HG03342 (cell line): ENCODE results near the gene CYP46A1.

ENCODE experiments used
- ATAC-seq: cut with Tn5 transposase; IDR thresholded peaks from one replicate; pipeline ENCODE4 v1.9.1; 2021; ENCODE audit warnings: mild to moderate bottlenecking, moderate library complexity; ENCODE audit not compliant: unreplicated experiment

CYP46A1 gene

DNA sequence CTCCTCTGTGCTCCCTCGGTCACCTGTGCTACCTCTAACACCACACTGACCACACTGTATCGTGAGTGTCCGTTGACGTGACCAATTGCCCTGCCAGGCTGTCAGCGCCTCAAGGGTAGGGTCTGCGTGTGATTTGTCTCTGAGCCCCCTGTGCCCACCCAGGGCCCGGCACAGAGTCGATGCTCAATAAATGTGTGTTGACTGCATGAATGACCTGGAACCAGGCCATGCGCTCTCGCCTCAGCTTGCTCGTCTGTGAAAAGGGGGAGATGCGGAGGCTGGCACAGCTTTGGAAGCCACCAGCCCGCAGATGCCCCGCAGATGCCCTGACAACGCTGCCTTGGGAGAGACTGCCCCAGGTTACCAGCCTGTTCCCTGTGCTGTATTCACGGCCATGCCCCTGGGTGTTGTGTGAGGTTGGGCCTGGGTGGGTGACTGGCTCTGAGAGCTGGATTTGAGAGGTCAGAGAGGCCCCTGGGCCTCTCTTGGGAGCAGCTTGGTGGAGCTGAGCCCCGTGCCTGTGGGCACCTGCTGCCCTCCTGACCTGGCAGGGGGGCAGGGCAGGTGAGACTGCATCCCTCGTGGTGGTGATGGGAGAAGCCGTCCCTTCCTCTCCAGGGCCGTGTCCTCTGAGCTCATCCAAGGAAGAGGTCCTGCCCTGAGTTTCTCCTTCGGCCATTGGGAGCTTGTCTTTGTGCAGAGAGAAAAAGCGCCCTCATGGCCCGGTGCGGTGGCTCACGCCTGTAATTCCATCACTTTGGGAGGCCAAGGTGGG is 43.2 kb downstream of the CYP46A1 start:
- no peak for ATAC-seq

GRCh38 chr14:99728231-99728920 is 44.3 kb downstream of the CYP46A1 start:
- no peak for ATAC-seq

GRCh38 chr14:99728981-99729451 is 44.9 kb downstream of the CYP46A1 start:
- ATAC-seq = no peak

GRCh38 chr14:99729991-99730875 is 46.1 kb downstream of the CYP46A1 start:
- peak; percentile 84 for ATAC-seq

GRCh38 chr14:99730876-99731546 is 46.9 kb downstream of the CYP46A1 start:
- ATAC-seq = no peak

DNA sequence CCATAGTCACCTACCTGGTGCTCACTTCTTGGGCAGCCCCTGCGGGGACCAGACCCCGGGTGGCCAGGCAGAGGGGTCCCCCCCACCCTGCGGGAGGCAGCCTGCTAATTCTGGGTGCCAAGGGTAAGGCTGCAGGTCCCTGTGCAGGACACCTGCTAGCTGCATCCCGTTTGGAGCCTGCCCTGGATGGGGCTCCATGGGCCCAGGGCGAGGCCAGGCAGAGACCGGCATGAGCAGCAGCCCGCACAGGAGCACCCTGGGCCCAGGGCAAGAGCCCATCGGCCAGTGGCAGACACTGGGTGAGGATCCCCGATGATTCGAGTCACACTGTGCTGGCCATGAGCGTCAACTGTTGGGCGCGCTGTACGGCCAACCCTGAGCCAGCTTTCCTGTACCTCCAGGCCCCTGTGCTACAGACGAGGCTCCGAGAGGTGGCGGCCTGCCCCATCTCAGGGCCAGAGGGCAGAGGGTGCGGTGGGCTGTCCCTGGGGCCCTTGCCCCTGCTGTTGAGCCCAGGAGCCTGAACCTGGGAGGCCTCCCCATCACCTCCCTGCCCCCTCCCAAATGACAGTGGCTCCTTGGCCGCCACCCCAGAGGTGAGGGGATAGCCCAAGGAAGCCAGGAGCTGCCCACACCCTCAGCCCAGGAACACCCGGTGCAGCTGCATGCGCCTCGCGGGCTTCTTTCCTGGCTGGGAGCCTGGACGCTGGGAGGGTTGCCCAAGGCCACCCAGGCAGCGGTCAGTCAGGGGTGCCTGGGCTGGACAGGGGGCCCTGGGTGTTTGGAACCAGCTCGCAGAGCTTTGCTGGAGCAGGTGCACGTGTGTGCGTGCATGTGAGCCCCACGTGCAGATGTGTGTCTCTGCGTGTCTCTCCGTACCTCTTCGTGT is 47.7 kb downstream of the CYP46A1 start:
- no peak for ATAC-seq

DNA sequence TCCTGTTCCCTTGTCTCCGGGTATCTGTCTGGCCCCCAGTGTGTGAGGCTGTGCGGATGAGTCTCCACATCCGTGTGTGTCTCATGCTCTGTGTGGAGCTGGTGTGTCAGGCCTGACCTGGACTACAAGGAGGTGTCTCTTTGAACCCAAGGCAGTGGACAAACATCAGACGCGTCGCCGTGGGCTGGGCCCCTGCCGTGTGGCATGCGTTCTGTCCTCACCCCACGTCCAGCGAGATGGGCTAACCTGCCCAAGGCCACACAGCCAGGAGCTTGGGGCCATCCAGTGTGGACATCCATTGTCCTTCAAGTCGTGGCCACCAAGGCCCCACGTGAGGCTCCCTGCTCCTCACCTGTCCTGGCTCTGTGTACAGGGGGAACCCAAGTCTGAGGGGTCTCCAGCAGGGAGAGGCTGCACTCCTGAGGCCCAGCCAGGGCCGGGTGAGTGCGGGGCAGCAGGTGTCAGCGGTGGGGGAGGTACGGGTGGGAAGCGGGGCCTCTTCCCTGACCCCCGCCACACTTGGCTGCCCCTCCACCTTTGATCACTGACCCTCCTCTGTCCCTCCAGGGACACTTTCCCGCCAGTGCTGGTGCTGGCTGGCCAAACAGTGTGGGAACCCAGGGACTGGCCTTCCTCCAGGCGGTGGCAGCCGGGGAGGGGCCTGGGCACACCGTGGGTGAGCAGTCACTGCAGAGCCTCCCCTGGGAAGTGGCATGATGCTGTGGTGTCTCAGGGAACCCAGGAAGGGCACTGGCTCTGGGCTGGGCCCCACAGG is 48.5 kb downstream of the CYP46A1 start:
- no peak for ATAC-seq

- ATAC-seq = no peak
Measured at GRCh38 chr14:99733211-99733539, 49.1 kb downstream of the CYP46A1 start.

DNA sequence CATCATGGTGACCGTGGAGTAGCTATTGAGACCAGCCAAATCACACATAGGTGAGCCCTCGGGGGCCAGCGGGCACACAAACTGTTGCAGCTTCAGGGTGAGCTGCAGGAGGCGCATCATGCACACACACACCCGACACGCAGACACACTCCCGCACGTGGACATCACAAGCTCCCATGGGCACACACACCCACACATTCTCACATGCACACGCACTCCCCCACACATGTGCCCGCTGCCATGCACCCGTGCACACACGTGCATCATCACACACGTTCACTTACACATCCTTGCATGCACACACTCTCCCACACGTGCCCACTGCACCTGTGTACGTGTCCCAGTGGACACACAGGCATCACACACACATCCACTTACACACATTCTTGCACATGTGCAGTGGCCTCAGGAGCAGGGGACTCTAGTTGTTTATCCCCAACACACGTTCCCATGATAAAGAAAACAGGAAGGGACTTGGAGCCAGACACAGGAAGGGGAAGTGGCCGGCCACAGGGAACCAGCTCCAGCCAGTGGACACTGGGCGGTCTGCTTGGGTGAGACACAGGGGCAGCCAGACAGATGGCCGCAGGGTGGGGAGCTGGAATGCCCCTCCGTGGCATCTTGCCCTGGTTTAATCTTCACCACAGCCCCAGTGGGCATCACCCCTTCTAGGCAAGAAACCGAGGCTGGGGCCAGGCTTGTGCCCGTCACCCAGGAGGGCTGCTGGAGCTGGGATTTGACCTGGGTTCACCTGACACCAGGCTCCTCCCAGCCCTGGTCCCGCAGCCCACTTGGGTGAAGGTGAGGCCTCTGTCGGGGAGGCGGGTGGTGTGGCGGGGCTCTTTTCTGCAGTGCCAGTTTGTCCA is 49.7 kb downstream of the CYP46A1 start:
- no peak for ATAC-seq

- ATAC-seq = no peak
Measured at GRCh38 chr14:99734406-99735051, 50.4 kb downstream of the CYP46A1 start.

DNA sequence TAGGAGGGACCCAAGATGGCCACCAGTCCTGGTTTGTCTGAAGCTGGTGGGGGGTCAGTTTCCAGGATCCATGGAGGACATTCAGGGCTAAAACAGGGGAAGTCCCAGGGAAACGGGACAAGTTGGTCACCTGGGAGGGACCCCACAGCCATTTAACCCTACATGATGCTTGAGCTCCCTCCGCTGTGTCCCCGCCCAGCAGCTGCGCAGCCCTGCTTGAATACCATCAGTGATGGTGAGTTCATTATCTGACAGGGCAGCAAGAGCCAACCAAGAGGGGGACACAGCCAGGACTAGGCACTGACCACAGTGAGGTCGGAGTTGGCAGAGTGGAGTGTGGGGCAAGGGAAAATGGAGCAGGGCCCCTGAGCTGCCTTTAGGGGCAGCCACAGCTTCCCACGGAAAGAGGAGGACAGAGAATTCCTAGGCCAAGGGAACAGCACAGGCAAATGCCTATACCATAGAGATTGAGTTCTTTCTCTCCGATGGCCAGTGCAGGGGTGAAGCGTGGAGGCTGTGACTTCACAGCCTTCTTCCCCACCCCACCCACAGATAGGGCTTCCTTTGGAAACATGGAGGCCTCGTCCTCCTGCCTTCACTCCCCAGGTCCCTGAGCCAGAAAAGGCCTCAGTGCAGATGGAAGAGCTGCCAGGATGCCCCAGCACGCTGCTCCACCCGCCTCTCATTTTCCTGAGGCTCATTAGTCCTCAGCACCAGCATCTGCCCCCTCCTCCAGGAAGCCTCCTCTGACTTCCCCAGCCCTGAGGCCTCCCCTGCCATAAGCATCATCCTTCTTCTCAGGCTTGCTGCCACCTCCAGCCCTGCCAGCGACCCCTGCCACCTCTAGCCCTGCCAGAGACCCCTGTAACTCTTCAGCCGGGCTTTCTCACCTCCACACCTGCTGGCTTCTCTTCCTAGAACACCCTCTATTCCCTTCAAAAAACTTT is 51.4 kb downstream of the CYP46A1 start:
- ATAC-seq = no peak

GRCh38 chr14:99736603-99737371 is 52.7 kb downstream of the CYP46A1 start:
- ATAC-seq = no peak

DNA sequence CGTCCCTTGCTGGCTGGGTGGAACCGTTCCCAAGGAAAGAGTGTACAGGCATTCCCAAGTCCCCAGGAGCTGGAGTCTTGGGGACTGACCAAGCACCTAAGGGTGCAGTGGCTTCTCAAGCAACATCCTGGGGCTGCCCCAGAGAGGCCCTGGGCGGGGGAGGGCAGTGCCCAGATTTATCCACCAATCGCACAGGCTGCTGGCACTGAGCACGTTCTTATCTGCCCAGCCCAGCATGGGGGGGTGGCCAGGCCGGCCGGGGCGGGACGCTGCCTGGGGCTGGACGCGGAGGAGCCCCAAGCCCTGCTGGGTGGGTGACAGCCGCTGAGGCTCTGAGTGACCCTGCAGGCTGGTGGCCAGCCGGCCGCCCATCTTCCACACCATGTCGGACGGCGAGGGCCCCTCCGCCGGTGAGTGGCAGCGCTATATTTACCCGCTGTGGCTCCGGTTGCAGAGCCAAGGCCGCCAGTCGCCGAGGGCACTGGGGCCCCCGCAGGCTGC is 53.4 kb downstream of the CYP46A1 start:
- ATAC-seq = no peak

DNA sequence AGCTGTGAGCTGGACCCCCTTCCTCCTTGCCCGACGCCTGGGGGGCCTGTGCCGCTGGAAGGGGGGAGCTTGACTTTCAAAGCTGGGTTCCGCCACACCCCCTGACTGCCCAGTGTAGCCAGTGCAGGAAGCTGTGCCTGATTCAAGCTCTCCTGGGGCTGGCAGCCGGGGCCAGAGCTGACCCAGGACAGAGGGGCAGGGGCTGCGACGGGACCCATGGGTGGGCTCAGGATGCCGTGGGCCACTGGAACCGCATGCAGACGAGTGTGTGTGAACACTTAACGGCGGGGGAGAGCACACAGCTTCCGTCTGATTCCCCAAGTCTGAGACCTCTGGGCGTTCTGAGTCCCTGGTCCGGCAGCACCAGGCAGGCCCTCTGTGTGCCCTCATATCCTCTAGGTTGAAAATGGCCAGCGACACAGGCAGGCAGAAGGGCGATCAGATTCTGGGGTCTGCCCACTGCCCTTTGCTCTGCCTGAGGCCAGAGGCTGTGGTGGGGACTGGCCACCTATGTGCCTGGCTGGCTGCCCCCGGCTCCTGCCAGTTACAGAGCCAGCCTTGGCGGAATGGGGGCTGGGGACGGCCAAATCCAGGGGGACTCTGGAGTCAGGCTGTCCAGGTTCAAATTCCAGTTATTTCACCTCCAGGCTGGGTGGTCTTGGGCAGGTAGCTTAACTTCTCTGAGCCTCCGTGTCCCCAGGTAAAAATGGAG is 54.0 kb downstream of the CYP46A1 start:
- ATAC-seq = no peak

GRCh38 chr14:99740411-99740810 is 56.3 kb downstream of the CYP46A1 start:
- ATAC-seq = no peak
